Left colon (tissue), 2 donors: ENCODE results near the gene MRS2. TPM values are rescaled to one million over a fixed set of nuclear protein-coding genes. Genes with fewer than 3 reads are reported as not detected.
"Not testable (repeated sequence)": the region's sequence is repeated elsewhere in the genome, so short reads cannot be mapped to it uniquely, and the experiment has no call there.

Source experiments
- ATAC-seq: fragments of 200-7000 bp; cut with Tn5 transposase; one replicate; pipeline ENCODE4 v1.9.1; 2020; ENCODE audit warnings: mild to moderate bottlenecking, moderate library complexity
- DNase-seq, 2 donors: peaks; one replicate each; pipeline ENCODE4 v3.0.0-alpha.2; 2020
- intact Hi-C, 2 donors: fragments of 100-400 bp; cut with DNase I in 1 of 2; cut with micrococcal nuclease in 1 of 2; formaldehyde crosslinking; loops; one replicate each; pipeline versions ENCODE4 v1.11.2 to v1.14.0; 2022; cut with DNase I, micrococcal nuclease
- total RNA-seq, 2 donors: library from RNA; stranded (reverse); fragmentation: NEBNext Ultra II Directional; extraction: Animal tissue kit (Norgen Biotek cat#: 25700); gene quantifications; one replicate each; pipeline ENCODE4 v1.2.1, GENCODE V29; 2021
- donor health status: DM: no; HTN: no; CAD: no.
- donor health status: DM: yes; HTN: yes; CAD: no.

MRS2 gene
- total RNA-seq, 2 donors from 2014 or later, result 26.1 to 26.2 TPM

GRCh38 chr6:24384369-24385130 lies 18.2 kb upstream of the MRS2 start:
- intact Hi-C loops, ATAC-seq, DNase-seq: not testable (repeated sequence)

GRCh38 chr6:24385536-24386269 lies 17.0 kb upstream of the MRS2 start:
- intact Hi-C loops, result no loop called here
- DNase-seq (no peak), ATAC-seq (no peak)

GRCh38 chr6:24387818-24388217 lies 14.9 kb upstream of the MRS2 start:
- no peak for DNase-seq
- intact Hi-C loops, result no loop called here

GRCh38 chr6:24391208-24391607 lies 11.5 kb upstream of the MRS2 start:
- DNase-seq, result no peak
- intact Hi-C loops, result no loop called here
- no peak for ATAC-seq

More at GRCh38 chr6:24387818-24388217, 14.9 kb upstream of the MRS2 start:
- no peak for ATAC-seq

- no peak for ATAC-seq
- intact Hi-C loops, result no loop called here
- no peak for DNase-seq
Observed at GRCh38 chr6:24391756-24392405, 10.9 kb upstream of the MRS2 start.

GRCh38 chr6:24394061-24394779 lies 8.5 kb upstream of the MRS2 start:
- DNase-seq (no peak), ATAC-seq (no peak)
- intact Hi-C loops, result no loop called here

GRCh38 chr6:24394780-24395437 lies 7.8 kb upstream of the MRS2 start:
- intact Hi-C loops, result no loop called here
- no peak for ATAC-seq
- no peak for DNase-seq

- intact Hi-C loops, result no loop called here
- ATAC-seq, result no peak
- no peak for DNase-seq
Observed at GRCh38 chr6:24396824-24397223, 5.9 kb upstream of the MRS2 start.

- ATAC-seq, result no peak
- intact Hi-C loops, result no loop called here
- no peak for DNase-seq
Observed at GRCh38 chr6:24397631-24398030, 5.1 kb upstream of the MRS2 start.

GRCh38 chr6:24400045-24401039 lies 2.4 kb upstream of the MRS2 start:
- intact Hi-C loops, ATAC-seq, DNase-seq: not testable (repeated sequence)

GRCh38 chr6:24401458-24401857 lies 1.3 kb upstream of the MRS2 start:
- DNase-seq (no peak), ATAC-seq (no peak)

GRCh38 chr6:24403501-24403824 lies 727 bp downstream of the MRS2 start:
- no peak for DNase-seq
- no peak for ATAC-seq
- intact Hi-C loops, result no loop called here

More at GRCh38 chr6:24401458-24401857, 1.3 kb upstream of the MRS2 start:
- intact Hi-C loops, result no loop called here

- intact Hi-C loops, result no loop called here
- DNase-seq (no peak), ATAC-seq (no peak)
Observed at GRCh38 chr6:24405262-24405661, 2.5 kb downstream of the MRS2 start.

GRCh38 chr6:24408719-24409410 lies 6.1 kb downstream of the MRS2 start:
- DNase-seq (no peak), ATAC-seq (no peak)
- intact Hi-C loops, result no loop called here

GRCh38 chr6:24410622-24411021 lies 7.9 kb downstream of the MRS2 start:
- no peak for DNase-seq
- intact Hi-C loops, result loop anchor here in 1 of 2 donors (10.0 kb wide), 1 partner anchor 284 kb away; no protein-coding TSS in a partner anchor
- no peak for ATAC-seq

GRCh38 chr6:24412294-24412693 lies 9.6 kb downstream of the MRS2 start:
- intact Hi-C loops, result loop anchor here in 1 of 2 donors (10.0 kb wide), 1 partner anchor 283 kb away; no protein-coding TSS in a partner anchor
- DNase-seq, result no peak
- no peak for ATAC-seq

- DNase-seq, ATAC-seq: not testable (repeated sequence)
- intact Hi-C loops, result loop anchor here in 1 of 2 donors (10.0 kb wide), 1 partner anchor 280 kb away; no protein-coding TSS in a partner anchor
Observed at GRCh38 chr6:24414531-24414930, 11.8 kb downstream of the MRS2 start.
